ENCODE measurements around the gene DUSP22. TPM values are rescaled to one million over a fixed set of nuclear protein-coding genes. Genes with fewer than 3 reads are reported as not detected.
"Not testable (repeated sequence)": the region's sequence is repeated elsewhere in the genome, so short reads cannot be mapped to it uniquely, and the experiment has no call there.

The DUSP22 gene
- total RNA-seq, result 10 to 100 TPM; 22.2 to 33.3 TPM

GRCh38 chr6:291697-292505, at the start of gene DUSP22:
Gene DUSP22 (plus strand): TSS chr6:292487. CDS start chr6:292540, 53 bp downstream.
- H3K27ac Mint-ChIP-seq, result peak within 1 kb of the TSS; percentile 90 to 97
- no peaks in the 10 kb centered on the region for H3K9me3 Mint-ChIP-seq
- DNase-seq (ENCODE audit: low spot score in 2 of 2) (peak; percentile 84 to 93), ATAC-seq (peak; percentile 76 to 77)
- peaks cover 10 to 20% of the 10 kb centered on the region in 2 donors for H3K36me3 Mint-ChIP-seq

GRCh38 chr6:246352-246751, 45.9 kb upstream of the DUSP22 start:
- Mint-ChIP-seq H3K27ac (no peak overlapping the region), H3K36me3 (peaks cover 0 to 12% of the 10 kb centered on the region in 2 donors), H3K9me3 (peaks cover 0 to 11% of the 10 kb centered on the region in 2 donors)
- DNase-seq (ENCODE audit: low spot score in 2 of 2), result no peak
- no peak for ATAC-seq

- no peak for ATAC-seq
- peaks cover 5 to 12% of the 10 kb centered on the region in 2 donors for H3K36me3 Mint-ChIP-seq
- DNase-seq (ENCODE audit: low spot score in 2 of 2), result no peak
- peaks cover 3 to 11% of the 10 kb centered on the region in 2 donors for H3K9me3 Mint-ChIP-seq
- no peak overlapping the region for H3K27ac Mint-ChIP-seq
Measured at GRCh38 chr6:247351-247750, 44.9 kb upstream of the DUSP22 start.

- DNase-seq (ENCODE audit: low spot score in 2 of 2); H3K27ac Mint-ChIP-seq; H3K36me3 Mint-ChIP-seq; ATAC-seq: not testable (repeated sequence)
- peaks cover 3 to 11% of the 10 kb centered on the region in 2 donors for H3K9me3 Mint-ChIP-seq
Measured at GRCh38 chr6:248046-248445, 44.2 kb upstream of the DUSP22 start.

GRCh38 chr6:250676-251075, 41.6 kb upstream of the DUSP22 start:
- peaks cover 3 to 5% of the 10 kb centered on the region in 2 donors for H3K9me3 Mint-ChIP-seq
- H3K36me3 Mint-ChIP-seq, result peaks cover 5 to 6% of the 10 kb centered on the region in 2 donors
- no peak for ATAC-seq
- DNase-seq (ENCODE audit: low spot score in 2 of 2), result no peak
- peak overlapping the region in 1 of 2 donors; percentile 91 for H3K27ac Mint-ChIP-seq

- DNase-seq (ENCODE audit: low spot score in 2 of 2) (no peak), ATAC-seq (peak; percentile 94 to 100)
- H3K27ac Mint-ChIP-seq, result peak overlapping the region; percentile 7 to 91
- peaks cover 3 to 5% of the 10 kb centered on the region in 2 donors for H3K9me3 Mint-ChIP-seq
- H3K36me3 Mint-ChIP-seq, result peaks cover 5 to 6% of the 10 kb centered on the region in 2 donors
Measured at GRCh38 chr6:251920-252319, 40.4 kb upstream of the DUSP22 start.

GRCh38 chr6:252775-253535, 39.3 kb upstream of the DUSP22 start:
- Mint-ChIP-seq H3K36me3 (peaks cover 0 to 5% of the 10 kb centered on the region in 2 donors), H3K9me3 (peaks cover 0 to 3% of the 10 kb centered on the region in 2 donors), H3K27ac (peak overlapping the region in 1 of 2 donors; percentile 91)
- DNase-seq (ENCODE audit: low spot score in 2 of 2) (no peak), ATAC-seq (no peak)

GRCh38 chr6:254016-254415, 38.3 kb upstream of the DUSP22 start:
- H3K9me3 Mint-ChIP-seq, result peaks cover 0 to 3% of the 10 kb centered on the region in 2 donors
- no peak for DNase-seq (ENCODE audit: low spot score in 2 of 2)
- H3K36me3 Mint-ChIP-seq, result peaks cover 0 to 5% of the 10 kb centered on the region in 2 donors
- no peak overlapping the region for H3K27ac Mint-ChIP-seq
- ATAC-seq, result no peak

GRCh38 chr6:255041-255750, 37.1 kb upstream of the DUSP22 start:
- peak in 1 of 2 donors; percentile 36 for ATAC-seq
- H3K9me3 Mint-ChIP-seq, result peaks cover 0 to 3% of the 10 kb centered on the region in 2 donors
- H3K27ac Mint-ChIP-seq, result no peak overlapping the region
- H3K36me3 Mint-ChIP-seq, result peaks cover 0 to 5% of the 10 kb centered on the region in 2 donors
- DNase-seq (ENCODE audit: low spot score in 2 of 2), result no peak

GRCh38 chr6:255751-256083, 36.6 kb upstream of the DUSP22 start:
- Mint-ChIP-seq H3K36me3 (peaks cover 0 to 5% of the 10 kb centered on the region in 2 donors), H3K9me3 (peaks cover 0 to 3% of the 10 kb centered on the region in 2 donors), H3K27ac (no peak overlapping the region)
- ATAC-seq (peak in 1 of 2 donors; percentile 42), DNase-seq (ENCODE audit: low spot score in 2 of 2) (no peak)

- H3K36me3 Mint-ChIP-seq, result peaks cover 0 to 5% of the 10 kb centered on the region in 2 donors
- ATAC-seq, result no peak
- no peak overlapping the region for H3K27ac Mint-ChIP-seq
- H3K9me3 Mint-ChIP-seq, result peaks cover 0 to 3% of the 10 kb centered on the region in 2 donors
- no peak for DNase-seq (ENCODE audit: low spot score in 2 of 2)
Measured at GRCh38 chr6:256169-256568, 36.1 kb upstream of the DUSP22 start.

GRCh38 chr6:257031-257725, 35.1 kb upstream of the DUSP22 start:
- ATAC-seq (no peak), DNase-seq (ENCODE audit: low spot score in 2 of 2) (no peak)
- Mint-ChIP-seq H3K9me3 (no peaks in the 10 kb centered on the region), H3K36me3 (no peaks in the 10 kb centered on the region), H3K27ac (no peak overlapping the region)

- ATAC-seq (peak; percentile 18 to 63), DNase-seq (ENCODE audit: low spot score in 2 of 2) (peak in 1 of 2 donors; percentile 52)
Measured at GRCh38 chr6:257774-258173, 34.5 kb upstream of the DUSP22 start.

GRCh38 chr6:259316-259715, 33.0 kb upstream of the DUSP22 start:
- H3K36me3 Mint-ChIP-seq, result no peaks in the 10 kb centered on the region
- no peak for ATAC-seq
- no peak for DNase-seq (ENCODE audit: low spot score in 2 of 2)
- no peaks in the 10 kb centered on the region for H3K9me3 Mint-ChIP-seq
- no peak overlapping the region for H3K27ac Mint-ChIP-seq

More at GRCh38 chr6:257774-258173, 34.5 kb upstream of the DUSP22 start:
- Mint-ChIP-seq H3K27ac (no peak overlapping the region), H3K36me3 (no peaks in the 10 kb centered on the region), H3K9me3 (no peaks in the 10 kb centered on the region)

GRCh38 chr6:259901-260508, 32.3 kb upstream of the DUSP22 start:
- Mint-ChIP-seq H3K27ac (no peak overlapping the region), H3K9me3 (no peaks in the 10 kb centered on the region), H3K36me3 (no peaks in the 10 kb centered on the region)
- no peak for DNase-seq (ENCODE audit: low spot score in 2 of 2)
- ATAC-seq, result peak; percentile 5 to 53

GRCh38 chr6:264626-265025, 27.7 kb upstream of the DUSP22 start:
- Mint-ChIP-seq H3K27ac (no peak overlapping the region), H3K36me3 (no peaks in the 10 kb centered on the region), H3K9me3 (peaks cover 0 to 5% of the 10 kb centered on the region in 2 donors)
- DNase-seq (ENCODE audit: low spot score in 2 of 2) (no peak), ATAC-seq (no peak)
